Heart left ventricle (tissue), 16 donors: ENCODE measurements around the gene CLEC4M. TPM values are rescaled to one million over a fixed set of nuclear protein-coding genes. Genes with fewer than 3 reads are reported as not detected.

Experiments used
- ATAC-seq, 4 donors: fragments of 200-7000 bp; cut with Tn5 transposase; one replicate each; pipeline ENCODE4 v1.9.1; 2020 to 2022; ENCODE audit warnings: moderate library complexity in 4 of 4, mild to moderate bottlenecking in 3 of 4, moderate number of reproducible peaks in 1 of 4
- DNase-seq, 5 donors: peaks; one replicate each; pipeline ENCODE4 v3.0.0-alpha.2; 2020
- H3K27ac ChIP-seq, 12 donors: fragments of 200-600 bp; sonication (generic) in 4 of 12; one replicate each; pipeline versions ENCODE4 v1.5.0 to v1.8.0; 2016 to 2022; ENCODE audit warnings: mild to moderate bottlenecking in 2 of 12
- H3K27me3 ChIP-seq, 9 donors: fragments of 200-600 bp; sonication (generic) in 2 of 9; one replicate each; pipeline versions ENCODE4 v1.5.1 to v1.8.0; 2016 to 2022; ENCODE audit warnings: mild to moderate bottlenecking in 3 of 9
- H3K36me3 ChIP-seq, 9 donors: fragments of 200-600 bp; sonication (generic) in 2 of 9; one replicate each; pipeline versions ENCODE4 v1.5.0 to v1.8.0; 2018 to 2022; ENCODE audit warnings: mild to moderate bottlenecking in 2 of 9
- H3K4me1 ChIP-seq, 12 donors: fragments of 200-600 bp; sonication (generic) in 4 of 12; one replicate each; pipeline versions ENCODE4 v1.5.0 to v1.8.0; 2016 to 2022; ENCODE audit warnings: mild to moderate bottlenecking in 3 of 12
- H3K4me3 ChIP-seq, 12 donors: fragments of 200-600 bp; sonication (generic) in 4 of 12; one replicate each; pipeline versions ENCODE4 v1.5.0 to v1.8.0; 2017 to 2022; ENCODE audit warnings: mild to moderate bottlenecking in 9 of 12, moderate library complexity in 4 of 12
- H3K9me3 ChIP-seq, 12 donors: fragments of 200-600 bp; sonication (generic) in 4 of 12; one replicate each; pipeline versions ENCODE4 v1.5.0 to v1.8.0; 2016 to 2022; ENCODE audit warnings: mild to moderate bottlenecking in 1 of 12
- POLR2A ChIP-seq, 2 donors: fragments of 450-650 bp; IDR thresholded peaks; one replicate each; pipeline ENCODE4 v1.6.1; 2017; ENCODE audit warnings: antibody characterized with exemption in 2 of 2, mild to moderate bottlenecking in 2 of 2, moderate library complexity in 2 of 2
- WGBS, 4 donors: extraction: QIAGEN DNeasy Blood & Tissue Kit in 2 of 4; methylation state at CpG; one replicate each; pipeline versions ENCODE4 v1.1.5 to v1.1.7; 2013 to 2018; 5-methylcytosine and 5-hydroxymethylcytosine counted together
- intact Hi-C, 10 donors: fragments of 100-400 bp; cut with DNase I; formaldehyde crosslinking; loops; one replicate each; pipeline versions ENCODE4 v1.11.1 to v1.14.2; 2022
- polyA plus RNA-seq, 2 donors: library from polyadenylated mRNA; stranded (reverse); fragments of 200-250 nt; gene quantifications; one replicate each; pipeline ENCODE4 v1.2.3, GENCODE V29; 2013
- total RNA-seq, 9 donors: library from RNA; depleted of rRNA in 2 of 9; stranded (reverse); fragments of >200 nt in 2 of 9; fragmentation: NEBNext Ultra II Directional in 3 of 9; extraction: Animal tissue kit (Norgen Biotek cat#: 25700) in 3 of 9; gene quantifications; one replicate each; pipeline versions ENCODE4 v1.1.0 to v1.2.4, GENCODE V29; 2016 to 2023
- TF ChIP-seq, protein P1 (sequence below), 12 donors: fragments of 200-600 bp; sonication (generic) in 4 of 12; IDR thresholded peaks; one replicate each; pipeline versions ENCODE4 v1.5.0 to v1.8.0; 2018 to 2022; ENCODE audit warnings: antibody characterized with exemption in 12 of 12, mild to moderate bottlenecking in 5 of 12
- donor health status: ischemic (EF 13 %, LVEDD 7.1; RV severe dilation, severe dysfunction).
- donor health status: healthy with polysubstance abuse.
- donor health status: DM: no; HTN: yes; CAD: no.
- donor health status: DM: no; HTN: no; CAD: no.
- donor health status: ischemic (EF 25% LVEDD 6.9; RV normal size, moderate dysfunction).
- donor health status: ischemic (EF 25% LVEDD 5.7; RV mildly dilated, moderate dysfunction).
- donor health status: healthy.
- donor health status: DM: yes; HTN: yes; CAD: no.
- donor health status: ischemic (EF 35%, LVEDD 5.7; RV mildly dilated, moderate dysfunction).
- donor health status: nonischemic (EF 11% LVEDD 7.7; RV severe dilation, severe dysfunction).
- donor health status: DM: yes; HTN: yes; CAD: no.
- donor health status: PGD.
- donor health status: ischemic (EF 29% LVEDD 5.4; RV normal size, mild dysfunction).
- donor health status: nonischemic (EF 23%, LVEDD 6.1; RV moderate dilation, normal function).

The CLEC4M gene
- total and polyA plus RNA-seq, 11 donors, result not detected

DNA sequence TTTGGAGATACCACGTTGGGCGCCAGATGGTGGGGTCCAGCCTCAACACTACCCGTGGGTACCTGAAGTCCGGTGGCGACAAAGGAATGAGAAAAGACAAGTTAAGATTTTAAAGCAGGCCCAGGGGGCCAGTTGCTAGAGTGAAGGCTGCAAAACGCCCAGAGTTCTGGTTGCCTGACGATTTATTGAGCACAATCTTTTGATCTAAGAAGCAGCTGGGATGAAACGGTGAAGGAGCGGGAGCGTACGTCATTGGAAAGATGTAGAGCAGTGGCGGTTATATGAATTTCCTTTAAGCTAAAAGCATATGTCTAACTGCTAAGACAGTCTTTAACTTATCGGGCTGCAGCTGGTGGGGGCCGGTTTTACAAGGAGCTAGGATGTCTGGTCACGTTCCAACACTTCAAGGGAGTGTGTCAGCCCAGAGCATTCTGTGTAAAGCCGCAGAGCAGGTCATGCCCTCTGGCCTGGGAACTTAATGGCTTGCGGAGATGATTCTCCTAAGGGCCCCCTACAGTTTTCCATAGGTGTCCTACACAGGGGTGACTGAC is 38.1 kb downstream of the CLEC4M start:
- DNase-seq (no peak), ATAC-seq (no peak)
- Histone ChIP-seq H3K36me3 (no peaks in the 10 kb centered on the region), H3K4me1 (peaks cover 0 to 8% (median 0%) of the 10 kb centered on the region in 12 donors), H3K4me3 (no peak overlapping the region), H3K9me3 (peaks cover 0 to 9% (median 0%) of the 10 kb centered on the region in 12 donors), H3K27ac (no peak overlapping the region), H3K27me3 (peaks cover 0 to 41% (median 16%) of the 10 kb centered on the region in 9 donors)
- TF ChIP-seq, protein P1, sequence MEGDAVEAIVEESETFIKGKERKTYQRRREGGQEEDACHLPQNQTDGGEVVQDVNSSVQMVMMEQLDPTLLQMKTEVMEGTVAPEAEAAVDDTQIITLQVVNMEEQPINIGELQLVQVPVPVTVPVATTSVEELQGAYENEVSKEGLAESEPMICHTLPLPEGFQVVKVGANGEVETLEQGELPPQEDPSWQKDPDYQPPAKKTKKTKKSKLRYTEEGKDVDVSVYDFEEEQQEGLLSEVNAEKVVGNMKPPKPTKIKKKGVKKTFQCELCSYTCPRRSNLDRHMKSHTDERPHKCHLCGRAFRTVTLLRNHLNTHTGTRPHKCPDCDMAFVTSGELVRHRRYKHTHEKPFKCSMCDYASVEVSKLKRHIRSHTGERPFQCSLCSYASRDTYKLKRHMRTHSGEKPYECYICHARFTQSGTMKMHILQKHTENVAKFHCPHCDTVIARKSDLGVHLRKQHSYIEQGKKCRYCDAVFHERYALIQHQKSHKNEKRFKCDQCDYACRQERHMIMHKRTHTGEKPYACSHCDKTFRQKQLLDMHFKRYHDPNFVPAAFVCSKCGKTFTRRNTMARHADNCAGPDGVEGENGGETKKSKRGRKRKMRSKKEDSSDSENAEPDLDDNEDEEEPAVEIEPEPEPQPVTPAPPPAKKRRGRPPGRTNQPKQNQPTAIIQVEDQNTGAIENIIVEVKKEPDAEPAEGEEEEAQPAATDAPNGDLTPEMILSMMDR (IDR thresholded peaks at IDR 0.05), result no peak
- intact Hi-C loops, result loop anchor here in 7 of 10 donors (2.0 to 10.0 kb wide), 8 partner anchors 116 to 699 kb away; partner anchors contain the start of gene TRAPPC5 (in 1 of the 7)
- 83 to 93% (median 86%) methylated on average over 17 of the region's 17 CpGs for WGBS, 4 donors

DNA sequence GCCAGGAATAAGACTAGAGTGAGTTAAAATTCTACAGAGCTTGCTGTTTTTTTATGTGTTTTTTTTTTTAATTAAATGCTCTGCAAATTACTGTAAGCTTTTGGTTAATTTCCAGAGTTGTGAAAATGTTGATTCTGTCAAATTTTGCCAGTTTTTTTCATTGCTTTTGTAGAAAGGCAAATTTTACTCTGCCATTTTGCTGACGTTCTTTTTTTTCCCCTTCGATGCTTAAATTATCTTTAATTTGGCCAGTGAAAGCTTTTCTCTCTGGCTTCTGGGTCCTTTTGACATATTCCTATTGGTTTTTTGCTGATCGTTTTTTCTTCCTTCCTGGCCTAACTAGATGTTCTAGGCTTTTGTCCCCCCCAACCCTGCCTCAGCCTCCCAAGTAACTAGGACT is 43.2 kb downstream of the CLEC4M start:
- no peak for ATAC-seq
- peaks cover 0 to 23% (median 0%) of the 10 kb centered on the region in 9 donors for H3K27me3 ChIP-seq
- intact Hi-C loops, result loop anchor here in 2 of 10 donors (10.0 kb wide), 4 partner anchors 121 to 451 kb away; partner anchors contain the start of gene TRAPPC5 (in 1 of the 2)

DNA sequence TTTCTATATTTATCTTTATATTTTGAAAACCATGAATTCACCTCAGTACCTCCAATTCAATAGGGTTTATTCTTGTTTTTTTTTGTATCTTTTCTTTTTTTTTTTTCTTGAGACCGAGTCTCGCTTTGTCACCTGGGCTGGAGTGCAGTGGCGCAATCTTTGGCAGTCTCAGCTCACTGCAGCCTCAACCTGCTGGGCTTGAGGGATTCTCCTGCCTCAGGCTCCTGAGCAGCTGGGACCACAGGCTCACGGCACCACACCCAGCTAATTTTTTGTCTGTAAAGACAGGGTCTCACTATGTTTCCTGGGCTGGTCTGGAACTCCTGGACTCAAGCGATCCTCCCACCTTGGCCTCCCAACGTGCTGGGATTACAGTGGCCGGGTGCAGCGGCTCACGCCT is 43.8 kb downstream of the CLEC4M start:
- Histone ChIP-seq H3K27me3 (peaks cover 0 to 20% (median 0%) of the 10 kb centered on the region in 9 donors), H3K4me3 (no peak overlapping the region), H3K4me1 (peaks cover 0 to 8% (median 0%) of the 10 kb centered on the region in 12 donors), H3K27ac (no peak overlapping the region), H3K9me3 (peaks cover 0 to 15% (median 9%) of the 10 kb centered on the region in 12 donors), H3K36me3 (no peaks in the 10 kb centered on the region)
- no peak for ATAC-seq
- DNase-seq, result no peak
- WGBS, 4 donors, result 81 to 90% (median 86%) methylated on average over 6 to 9 of the region's 9 CpGs
- TF ChIP-seq, protein P1 (IDR thresholded peaks at IDR 0.05), result no peak
- TF ChIP-seq POLR2A (IDR thresholded peaks at IDR 0.05), result no peak
- intact Hi-C loops, result loop anchor here in 2 of 10 donors (10.0 kb wide), 4 partner anchors 122 to 452 kb away; partner anchors contain the start of gene TRAPPC5 (in 1 of the 2)

More for the DNA sequence above, 43.2 kb downstream of the CLEC4M start:
- H3K27ac ChIP-seq, result no peak overlapping the region
- H3K36me3 ChIP-seq, result no peaks in the 10 kb centered on the region
- peaks cover 0 to 11% (median 6%) of the 10 kb centered on the region in 12 donors for H3K9me3 ChIP-seq
- WGBS, 4 donors, result 64 to 73% (median 68%) methylated on average over 3 of the region's 3 CpGs
- DNase-seq, result no peak
- no peak overlapping the region for H3K4me3 ChIP-seq
- TF ChIP-seq, protein P1 (IDR thresholded peaks at IDR 0.05), result no peak
- TF ChIP-seq POLR2A (IDR thresholded peaks at IDR 0.05), result no peak
- H3K4me1 ChIP-seq, result peaks cover 0 to 8% (median 0%) of the 10 kb centered on the region in 12 donors

DNA sequence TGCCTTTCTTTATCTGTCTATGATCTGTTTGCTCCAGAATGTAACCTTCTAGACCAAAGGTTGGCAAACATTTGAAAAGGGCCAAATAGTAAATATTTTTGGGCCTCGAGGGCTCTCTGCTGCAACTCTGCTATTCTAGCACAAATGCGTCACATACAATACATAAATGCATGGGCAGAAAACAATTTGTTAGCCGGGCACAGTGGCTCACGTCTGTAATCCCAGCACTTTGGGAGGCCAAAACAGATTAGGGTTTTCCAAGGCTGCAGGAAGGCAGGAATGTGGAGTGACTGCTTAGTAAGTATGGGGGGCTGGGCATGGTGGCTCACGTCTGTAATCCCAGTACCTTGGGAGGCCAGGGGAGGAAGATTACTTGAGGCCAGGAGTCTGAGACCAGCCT is 45.1 kb downstream of the CLEC4M start:
- DNase-seq (no peak), ATAC-seq (no peak)
- Histone ChIP-seq H3K27ac (no peak overlapping the region), H3K9me3 (peaks cover 0 to 23% (median 15%) of the 10 kb centered on the region in 12 donors), H3K4me1 (peaks cover 0 to 8% (median 0%) of the 10 kb centered on the region in 12 donors), H3K27me3 (peaks cover 0 to 20% (median 0%) of the 10 kb centered on the region in 9 donors), H3K4me3 (no peak overlapping the region), H3K36me3 (no peaks in the 10 kb centered on the region)
- intact Hi-C loops, result loop anchor here in 2 of 10 donors (10.0 kb wide), 4 partner anchors 123 to 453 kb away; partner anchors contain the start of gene TRAPPC5 (in 1 of the 2)
- TF ChIP-seq, protein P1 (IDR thresholded peaks at IDR 0.05), result no peak
- no peak for TF ChIP-seq POLR2A (IDR thresholded peaks at IDR 0.05)
- WGBS, 4 donors, result 59 to 78% (median 68%) methylated on average over 5 of the region's 5 CpGs
